CMK (cell line): Measurements from ENCODE around the gene PSMA8.
"Not testable (repeated sequence)": the region's sequence is repeated elsewhere in the genome, so short reads cannot be mapped to it uniquely, and the experiment has no call there.

Experiments
- DNase-seq: peaks from one replicate; pipeline ENCODE4 v3.0.0-alpha.2; 2010; ENCODE audit warnings: low read depth

PSMA8 gene

DNA sequence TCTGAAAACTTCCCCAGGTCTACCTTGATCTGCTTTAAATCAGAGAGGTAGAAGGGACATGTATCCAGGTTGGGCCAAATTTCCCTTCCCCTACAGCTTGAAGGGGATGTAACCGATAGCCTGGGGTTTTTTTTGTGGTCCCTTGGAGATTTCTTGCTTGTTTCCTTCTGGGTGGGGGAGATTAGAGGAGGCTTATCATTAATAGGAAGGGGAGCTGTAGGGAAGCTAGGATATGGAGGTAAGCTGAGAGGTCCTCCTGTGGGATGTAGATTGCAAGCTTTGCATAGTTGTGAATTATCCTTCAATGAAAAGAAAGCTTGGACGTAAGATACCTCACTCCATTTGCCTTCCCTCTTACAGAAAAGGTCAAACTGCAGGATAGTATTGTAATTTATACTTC is 103.7 kb downstream of the PSMA8 start:
- not testable (repeated sequence) for DNase-seq

DNA sequence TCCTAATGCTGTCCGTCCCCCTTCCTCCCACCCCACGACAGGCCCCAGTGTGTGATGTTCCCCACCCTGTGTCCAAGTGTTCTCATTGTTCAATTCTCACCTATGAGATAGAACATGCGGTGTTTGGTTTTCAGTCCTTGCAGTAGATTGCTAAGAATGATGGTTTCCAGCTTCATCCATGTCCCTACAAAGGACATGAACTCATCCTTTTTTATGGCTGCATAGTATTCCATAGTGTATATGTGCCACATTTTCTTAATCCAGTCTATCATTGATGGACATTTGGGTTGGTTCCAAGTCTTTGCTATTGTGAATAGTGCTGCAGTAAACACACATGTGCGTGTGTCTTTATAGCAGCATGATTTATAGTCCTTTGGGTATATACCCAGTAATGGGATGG is 105.0 kb downstream of the PSMA8 start:
- not testable (repeated sequence) for DNase-seq

DNA sequence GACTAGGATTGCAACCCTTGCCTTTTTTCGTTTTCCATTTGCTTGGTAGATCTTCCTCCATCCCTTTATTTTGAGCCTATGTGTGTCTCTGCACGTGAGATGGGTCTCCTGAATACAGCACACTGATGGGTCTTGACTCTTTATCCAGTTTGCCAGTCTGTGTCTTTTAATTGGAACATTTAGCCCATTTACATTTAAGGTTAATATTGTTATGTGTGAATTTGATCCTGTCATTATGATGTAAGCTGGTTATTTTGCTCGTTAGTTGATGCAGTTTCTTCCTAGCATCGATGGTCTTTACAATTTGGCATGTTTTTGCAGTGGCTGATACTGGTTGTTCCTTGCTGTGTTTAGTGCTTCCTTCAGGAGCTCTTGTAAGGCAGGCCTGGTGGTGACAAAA is 108.7 kb downstream of the PSMA8 start:
- DNase-seq: not testable (repeated sequence)
